ENCODE data around the gene ADARB2. TPM values are rescaled to one million over a fixed set of nuclear protein-coding genes. Genes with fewer than 3 reads are reported as not detected.
A peak's percentile ranks its signal among the peaks of the same experiment; 100 is the strongest.
"Not testable (repeated sequence)": the region's sequence is repeated elsewhere in the genome, so short reads cannot be mapped to it uniquely, and the experiment has no call there.

Gene ADARB2
- total RNA-seq, 1 donor from 2014 or later, result 1.3 TPM

DNA sequence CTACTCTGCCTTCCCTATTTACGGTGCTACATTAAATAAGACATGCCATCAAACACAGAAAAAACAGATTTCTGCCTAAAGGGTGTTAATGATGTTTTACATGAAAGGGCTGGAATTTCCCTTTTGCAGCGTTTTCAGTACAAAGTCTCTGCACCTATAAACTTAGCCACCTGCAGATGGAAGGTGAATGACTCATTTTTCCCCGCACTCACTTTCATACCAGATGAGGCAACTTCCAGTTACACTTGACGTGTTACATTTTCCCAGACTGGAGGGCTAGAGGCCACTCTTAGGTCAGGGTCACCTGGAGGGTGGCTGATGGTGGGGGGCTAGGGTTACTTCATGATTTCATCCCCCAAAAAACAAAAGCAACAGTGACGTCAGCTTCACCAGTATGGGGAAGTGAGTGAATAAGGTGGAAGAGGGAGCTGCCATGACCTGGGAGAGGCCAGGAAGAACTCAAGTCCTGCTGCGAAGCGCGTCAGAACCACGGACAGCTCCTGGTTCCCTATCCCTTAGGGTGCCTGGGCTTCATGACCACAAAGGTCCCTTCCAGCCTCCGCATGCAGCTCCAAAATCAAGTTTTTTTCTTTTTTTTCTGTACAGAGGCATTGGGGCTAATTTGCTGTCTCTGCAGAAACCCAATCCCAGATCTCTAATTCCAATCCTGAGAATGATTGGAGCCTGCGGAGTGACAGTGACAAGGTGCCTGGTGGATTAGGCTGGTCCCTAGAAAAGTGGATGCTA is 94.0 kb downstream of the ADARB2 start:
- peak; percentile 30 for DNase-seq (ENCODE audit: low spot score)

- no peak for DNase-seq (ENCODE audit: low spot score)
Observed at GRCh38 chr10:1642600-1643160, 94.6 kb downstream of the ADARB2 start.

- DNase-seq (ENCODE audit: low spot score), result no peak
Observed at GRCh38 chr10:1641402-1641801, 95.9 kb downstream of the ADARB2 start.

GRCh38 chr10:1638889-1639419 is 98.4 kb downstream of the ADARB2 start:
- DNase-seq (ENCODE audit: low spot score), result no peak

DNA sequence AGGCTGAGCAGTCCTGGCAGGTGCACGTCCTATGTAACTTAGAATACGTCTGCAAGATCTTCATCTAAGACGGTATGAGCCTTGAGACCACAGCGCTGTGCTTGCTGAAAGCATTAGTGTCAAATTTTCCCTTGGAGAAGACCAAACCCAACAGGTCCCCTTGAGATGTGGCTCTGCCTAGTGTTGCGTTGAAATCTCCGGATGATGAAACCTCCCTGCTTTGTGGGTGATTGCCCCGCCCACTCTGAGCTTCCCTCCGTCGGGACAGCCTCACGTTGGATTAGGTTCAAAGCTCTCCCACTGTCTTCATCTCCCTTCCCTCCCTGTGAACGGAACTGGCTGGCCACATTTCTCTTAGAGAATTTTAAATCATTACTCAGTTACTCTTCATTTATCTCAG is 102.0 kb downstream of the ADARB2 start:
- no peak for DNase-seq (ENCODE audit: low spot score)

DNA sequence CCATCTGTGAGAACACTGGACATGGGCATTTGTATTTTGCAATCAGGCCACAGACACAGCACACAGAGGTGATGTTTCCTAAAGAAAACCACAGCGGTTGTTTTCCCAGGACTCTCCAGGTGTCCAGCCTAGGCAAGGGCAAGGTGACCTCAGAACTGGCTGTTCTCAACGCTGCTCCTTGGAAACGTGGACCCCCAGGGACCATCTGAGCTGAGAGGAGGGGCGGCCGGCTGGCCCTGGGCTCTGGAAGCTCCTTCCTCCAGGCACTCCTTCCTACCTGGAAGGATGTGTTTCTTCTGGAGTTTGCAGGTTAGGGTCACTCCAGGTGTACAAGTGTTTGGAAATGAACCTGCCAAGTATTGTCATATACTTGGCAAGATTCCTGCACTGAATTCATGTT is 103.1 kb downstream of the ADARB2 start:
- DNase-seq (ENCODE audit: low spot score), result no peak

DNA sequence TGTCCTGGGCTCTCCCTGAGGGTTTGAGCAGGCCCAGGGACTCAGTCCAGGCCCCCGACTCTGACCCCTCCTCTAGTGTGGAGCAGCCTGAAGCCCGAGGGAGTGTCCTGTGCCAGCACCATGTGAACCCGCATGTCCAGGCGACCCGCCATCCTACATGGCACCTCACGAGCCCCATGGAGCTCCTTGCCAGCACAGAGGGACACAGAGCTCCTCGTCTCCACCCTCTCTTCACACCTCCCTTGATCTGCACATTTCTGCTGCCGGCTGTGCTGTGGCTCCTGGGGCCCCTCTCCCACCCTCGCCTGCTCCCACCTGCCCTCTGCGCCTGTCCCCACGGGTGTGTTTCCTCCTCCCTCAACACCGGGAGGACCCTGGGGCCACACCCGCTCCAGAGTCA is 103.5 kb downstream of the ADARB2 start:
- DNase-seq (ENCODE audit: low spot score), result no peak

- DNase-seq (ENCODE audit: low spot score), result no peak
Observed at GRCh38 chr10:1632596-1632995, 104.7 kb downstream of the ADARB2 start.

GRCh38 chr10:1632141-1632540 is 105.2 kb downstream of the ADARB2 start:
- DNase-seq (ENCODE audit: low spot score), result no peak

- no peak for DNase-seq (ENCODE audit: low spot score)
Observed at GRCh38 chr10:1631282-1631681, 106.0 kb downstream of the ADARB2 start.

DNA sequence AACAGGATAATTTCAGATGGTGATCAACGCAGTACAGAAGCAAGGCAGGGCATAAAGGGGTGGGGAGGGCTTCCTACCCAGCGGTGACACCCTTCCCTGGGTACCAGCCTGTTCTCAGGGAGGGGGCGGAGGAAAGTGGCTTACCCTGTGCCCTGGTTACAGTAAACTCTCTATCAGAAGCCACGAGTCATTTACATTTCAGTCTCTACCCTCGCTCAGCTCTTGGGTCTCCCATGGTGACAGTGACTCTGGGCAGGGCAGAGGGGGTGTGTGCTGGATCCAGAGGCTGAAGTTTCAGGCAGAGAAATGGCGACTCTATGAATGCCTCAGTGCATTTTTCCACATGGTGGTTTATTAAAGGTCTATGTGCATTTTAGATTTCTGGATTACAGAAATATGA is 107.0 kb downstream of the ADARB2 start:
- DNase-seq (ENCODE audit: low spot score), result no peak

DNA sequence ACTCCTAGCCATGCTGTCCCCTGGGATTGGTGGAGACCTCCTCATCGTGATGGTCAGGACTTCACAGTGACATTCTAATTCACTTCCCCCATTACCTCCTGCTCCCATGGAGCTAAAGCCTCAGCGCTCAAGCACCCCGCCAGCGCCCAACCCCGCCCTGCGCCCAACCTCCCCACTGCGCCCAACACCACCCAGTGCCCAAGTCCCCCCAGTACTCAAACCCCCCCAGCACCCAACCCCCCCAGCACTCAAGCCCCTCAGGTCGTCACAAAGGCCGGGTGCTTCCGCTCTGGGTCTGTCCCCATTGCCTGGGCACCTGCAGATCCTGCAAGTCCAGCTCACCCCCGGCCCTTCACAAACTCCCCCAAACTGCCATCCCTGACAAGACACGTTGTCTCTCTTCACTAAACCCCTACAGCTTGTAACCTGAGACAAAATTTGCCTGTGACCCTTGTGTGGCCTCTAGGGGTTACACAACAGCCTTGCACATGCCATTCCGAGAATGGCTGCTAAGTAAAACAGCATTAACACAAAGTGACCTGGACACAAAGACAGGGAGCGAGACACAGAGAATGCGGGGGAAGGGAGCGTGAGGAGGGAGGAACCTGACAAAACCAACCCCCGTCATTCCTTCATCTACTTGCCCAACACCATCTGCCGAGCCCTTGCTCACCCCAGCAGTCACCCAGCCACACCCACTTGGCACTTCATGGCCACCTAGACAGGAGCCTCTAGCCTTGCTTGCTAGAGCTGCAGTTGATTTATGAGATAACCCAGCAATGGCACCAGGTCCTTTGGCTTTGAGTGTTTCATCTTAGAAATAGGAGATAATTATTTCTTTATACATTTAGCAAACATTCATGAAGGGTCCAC is 107.8 kb downstream of the ADARB2 start:
- DNase-seq (ENCODE audit: low spot score), result no peak

- DNase-seq (ENCODE audit: low spot score), result no peak
Observed at GRCh38 chr10:1628757-1629156, 108.6 kb downstream of the ADARB2 start.

DNA sequence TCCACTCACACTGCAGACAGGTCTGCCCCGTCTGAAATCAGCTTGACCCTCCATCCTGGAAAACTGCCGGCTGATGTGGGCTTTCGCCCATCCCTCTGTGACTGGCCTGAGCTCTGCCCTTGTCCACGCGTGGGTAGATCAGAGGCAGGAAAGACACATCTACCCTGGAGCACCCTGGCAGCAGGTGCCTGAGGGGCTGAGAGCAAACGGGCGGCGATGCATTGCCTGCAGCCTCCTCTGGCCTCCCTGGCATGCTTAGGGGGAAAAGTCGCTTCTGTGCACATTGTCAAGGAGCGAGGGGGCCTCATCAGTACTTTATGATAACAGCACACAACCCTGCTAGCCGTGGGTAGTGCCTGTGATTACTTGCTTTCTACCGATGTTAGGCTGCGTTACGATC is 109.4 kb downstream of the ADARB2 start:
- no peak for DNase-seq (ENCODE audit: low spot score)

GRCh38 chr10:1626835-1627234 is 110.5 kb downstream of the ADARB2 start:
- no peak for DNase-seq (ENCODE audit: low spot score)

DNA sequence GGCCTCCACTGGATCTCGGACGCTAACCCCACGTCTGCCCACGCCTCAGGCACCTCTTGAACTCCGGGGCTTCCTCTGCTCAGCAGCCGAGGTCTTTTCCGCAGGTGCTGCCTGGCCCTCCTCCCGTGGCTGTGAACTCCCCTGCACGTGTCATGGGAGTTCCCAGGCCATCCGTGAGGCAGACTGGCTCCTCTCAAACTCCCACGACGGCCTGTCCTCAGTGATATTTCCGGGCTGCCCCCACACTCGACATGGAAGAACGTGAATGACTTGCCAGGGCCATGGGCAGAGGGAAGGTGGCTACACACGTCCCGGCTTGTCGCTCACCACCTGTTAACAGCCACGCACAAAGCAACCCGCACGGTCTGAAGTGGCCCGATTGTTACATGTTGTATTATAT is 110.9 kb downstream of the ADARB2 start:
- no peak for DNase-seq (ENCODE audit: low spot score)

DNA sequence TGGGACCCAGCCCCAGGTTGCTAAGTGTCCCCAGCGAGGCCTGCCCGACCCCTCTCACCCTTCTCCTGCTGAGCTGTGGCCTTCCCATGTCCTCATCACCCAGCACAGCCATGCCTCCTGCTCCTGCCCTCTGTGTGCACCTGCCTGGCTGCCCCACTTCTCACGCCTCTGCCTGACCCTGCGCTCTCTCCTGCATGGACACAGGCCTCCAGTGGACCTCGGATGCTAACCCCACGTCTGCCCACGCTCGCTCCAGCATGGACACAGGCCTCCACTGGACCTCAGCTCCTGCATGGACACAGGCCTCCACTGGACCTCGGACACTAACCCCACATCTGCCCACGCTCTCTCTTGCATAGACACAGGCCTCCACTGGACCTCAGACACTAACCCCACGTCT is 111.6 kb downstream of the ADARB2 start:
- no peak for DNase-seq (ENCODE audit: low spot score)

DNA sequence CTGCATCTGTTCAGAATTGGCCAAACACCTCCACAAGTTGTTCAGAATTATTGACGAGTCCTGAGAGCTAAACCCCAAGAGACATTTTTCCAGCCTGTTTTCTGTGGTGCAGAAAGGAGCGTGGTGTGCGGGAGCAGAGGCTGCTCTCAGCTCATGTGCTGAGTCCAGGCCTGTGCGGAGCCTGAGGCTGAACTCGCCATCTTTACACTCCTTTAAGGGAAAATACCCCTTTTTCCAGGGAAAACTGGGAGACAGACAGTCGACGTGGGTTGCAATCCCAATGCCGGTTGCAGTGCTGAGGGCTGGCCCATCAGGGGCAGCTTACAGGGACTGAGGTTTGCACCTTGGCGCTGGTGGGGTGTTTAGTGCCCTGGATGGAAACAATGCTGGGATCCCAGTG is 112.2 kb downstream of the ADARB2 start:
- DNase-seq (ENCODE audit: low spot score), result no peak

DNA sequence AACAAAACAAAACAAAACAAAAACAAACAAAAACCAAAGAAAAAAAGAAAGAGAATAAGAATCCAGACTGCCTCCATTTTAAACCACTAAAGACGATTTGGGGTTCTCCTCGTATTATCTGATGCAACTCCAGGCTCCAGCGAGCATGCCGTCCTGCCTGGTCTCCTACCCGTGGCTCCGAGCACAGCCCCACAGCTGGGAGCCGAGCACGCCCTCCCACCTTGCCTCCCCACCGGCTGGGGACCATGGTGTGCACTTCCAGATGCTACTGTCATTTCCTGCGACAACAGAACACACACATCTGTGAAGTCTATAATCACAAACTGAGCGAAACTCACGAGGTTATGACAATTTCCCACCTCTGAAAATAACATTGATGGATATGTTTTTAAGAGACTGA is 113.1 kb downstream of the ADARB2 start:
- no peak for DNase-seq (ENCODE audit: low spot score)

- no peak for DNase-seq (ENCODE audit: low spot score)
Observed at GRCh38 chr10:1620803-1621202, 116.5 kb downstream of the ADARB2 start.

- not testable (repeated sequence) for DNase-seq (ENCODE audit: low spot score)
Observed at GRCh38 chr10:1617376-1618317, 119.7 kb downstream of the ADARB2 start.

Data from mucosa of gallbladder (tissue), 1 donor.